ACC112 (cell line): Measurements from ENCODE around the gene MSANTD1.

Experiments used
- H2AFZ ChIP-seq: fragments of 200-600 bp; sonication (generic); one replicate; pipeline ENCODE4 v1.6.0; 2017; ENCODE audit warnings: antibody characterized with exemption, low read length; ENCODE audit not compliant: unreplicated experiment
- H3K27ac ChIP-seq: fragments of 200-600 bp; sonication (generic); 2 replicates; pipeline ENCODE4 v1.5.1; 2014; ENCODE audit warnings: low read depth, mild to moderate bottlenecking, antibody characterized with exemption, low read length, moderate library complexity
- H3K27me3 ChIP-seq: fragments of 200-600 bp; sonication (generic); 2 replicates; pipeline ENCODE4 v1.6.1; 2014; ENCODE audit warnings: mild to moderate bottlenecking, antibody characterized with exemption, low read length, moderate library complexity, mixed read lengths; ENCODE audit not compliant: insufficient read depth
- H3K36me3 ChIP-seq: fragments of 200-600 bp; sonication (generic); 2 replicates; pipeline ENCODE4 v1.6.1; 2016; ENCODE audit warnings: mild to moderate bottlenecking, antibody characterized with exemption, low read length, moderate library complexity, mixed read lengths; ENCODE audit not compliant: insufficient read depth
- H3K4me1 ChIP-seq: fragments of 200-600 bp; sonication (generic); one replicate; pipeline ENCODE4 v1.6.1; 2016; ENCODE audit warnings: low read length, mixed read lengths; ENCODE audit not compliant: insufficient read depth, unreplicated experiment, control insufficient read depth
- H3K4me3 ChIP-seq: fragments of 200-600 bp; sonication (generic); 2 replicates; pipeline ENCODE4 v1.5.1; 2014; ENCODE audit warnings: mild to moderate bottlenecking, low read depth, low read length
- H3K79me2 ChIP-seq: fragments of 200-600 bp; sonication (generic); one replicate; pipeline ENCODE4 v1.6.0; 2016; ENCODE audit warnings: low read length; ENCODE audit not compliant: control insufficient read depth, unreplicated experiment, insufficient read depth

Gene MSANTD1

GRCh38 chr4:3217266-3217665 is 31.7 kb upstream of the MSANTD1 start:
- no peaks in the 10 kb centered on the region for H3K27me3 ChIP-seq
- H3K4me3 ChIP-seq, result no peak overlapping the region
- H3K4me1 ChIP-seq, result no peaks in the 10 kb centered on the region
- H3K27ac ChIP-seq, result no peak overlapping the region
- H2AFZ ChIP-seq, result no peak overlapping the region
- H3K79me2 ChIP-seq, result no peaks in the 10 kb centered on the region
- peaks cover 18% of the 10 kb centered on the region for H3K36me3 ChIP-seq

GRCh38 chr4:3217771-3218170 is 31.2 kb upstream of the MSANTD1 start:
- Histone ChIP-seq H3K36me3 (peaks cover 14% of the 10 kb centered on the region), H2AFZ (no peak overlapping the region), H3K27ac (no peak overlapping the region), H3K27me3 (no peaks in the 10 kb centered on the region), H3K79me2 (no peaks in the 10 kb centered on the region), H3K4me3 (no peak overlapping the region), H3K4me1 (no peaks in the 10 kb centered on the region)

GRCh38 chr4:3218824-3219760 is 29.9 kb upstream of the MSANTD1 start:
- Histone ChIP-seq H3K4me3 (no peak overlapping the region), H3K4me1 (no peaks in the 10 kb centered on the region), H3K27me3 (no peaks in the 10 kb centered on the region), H3K36me3 (peaks cover 10% of the 10 kb centered on the region), H2AFZ (no peak overlapping the region), H3K27ac (no peak overlapping the region), H3K79me2 (no peaks in the 10 kb centered on the region)

- Histone ChIP-seq H3K27ac (no peak overlapping the region), H2AFZ (no peak overlapping the region), H3K36me3 (peaks cover 10% of the 10 kb centered on the region)
Measured at GRCh38 chr4:3219761-3220475, 29.0 kb upstream of the MSANTD1 start.

GRCh38 chr4:3220476-3221183 is 28.3 kb upstream of the MSANTD1 start:
- Histone ChIP-seq H3K36me3 (peaks cover 10% of the 10 kb centered on the region), H3K4me1 (no peaks in the 10 kb centered on the region), H3K4me3 (no peak overlapping the region), H3K27ac (no peak overlapping the region), H3K79me2 (no peaks in the 10 kb centered on the region), H2AFZ (no peak overlapping the region), H3K27me3 (no peaks in the 10 kb centered on the region)

More at GRCh38 chr4:3219761-3220475, 29.0 kb upstream of the MSANTD1 start:
- Histone ChIP-seq H3K27me3 (no peaks in the 10 kb centered on the region), H3K4me3 (no peak overlapping the region), H3K4me1 (no peaks in the 10 kb centered on the region), H3K79me2 (no peaks in the 10 kb centered on the region)

GRCh38 chr4:3221184-3221494 is 27.8 kb upstream of the MSANTD1 start:
- Histone ChIP-seq H3K36me3 (peaks cover 6% of the 10 kb centered on the region), H3K27ac (no peak overlapping the region), H3K27me3 (no peaks in the 10 kb centered on the region), H3K4me1 (no peaks in the 10 kb centered on the region), H3K79me2 (no peaks in the 10 kb centered on the region), H2AFZ (no peak overlapping the region), H3K4me3 (no peak overlapping the region)

GRCh38 chr4:3221996-3222395 is 27.0 kb upstream of the MSANTD1 start:
- no peaks in the 10 kb centered on the region for H3K79me2 ChIP-seq
- H3K36me3 ChIP-seq, result peaks cover 3% of the 10 kb centered on the region
- H2AFZ ChIP-seq, result no peak overlapping the region
- H3K4me1 ChIP-seq, result no peaks in the 10 kb centered on the region
- no peak overlapping the region for H3K4me3 ChIP-seq
- H3K27ac ChIP-seq, result no peak overlapping the region
- no peaks in the 10 kb centered on the region for H3K27me3 ChIP-seq

- Histone ChIP-seq H3K4me1 (no peaks in the 10 kb centered on the region), H3K27ac (no peak overlapping the region), H3K36me3 (no peaks in the 10 kb centered on the region; the same call in 1 of the 2 replicates), H3K4me3 (no peak overlapping the region), H3K27me3 (no peaks in the 10 kb centered on the region), H2AFZ (no peak overlapping the region), H3K79me2 (no peaks in the 10 kb centered on the region)
Measured at GRCh38 chr4:3223346-3223745, 25.6 kb upstream of the MSANTD1 start.

- H3K79me2 ChIP-seq, result no peaks in the 10 kb centered on the region
- no peaks in the 10 kb centered on the region for H3K27me3 ChIP-seq
- no peak overlapping the region for H2AFZ ChIP-seq
- H3K27ac ChIP-seq, result no peak overlapping the region
- no peak overlapping the region for H3K4me3 ChIP-seq
- H3K4me1 ChIP-seq, result no peaks in the 10 kb centered on the region
- H3K36me3 ChIP-seq, result peaks cover 4% of the 10 kb centered on the region
Measured at GRCh38 chr4:3223956-3224748, 24.8 kb upstream of the MSANTD1 start.
